ENCODE results near the gene LRRC36.

The LRRC36 gene

GRCh38 chr16:67305216-67306071, 21.2 kb upstream of the LRRC36 start:
- Histone ChIP-seq H3K4me3 (ENCODE audit: low read depth, low read length) (no peak overlapping the region), H3K4me1 (ENCODE audit: control insufficient read depth, insufficient read depth, low read length) (no peaks in the 10 kb centered on the region), H3K27ac (ENCODE audit: extremely low read depth, low read depth, low read length) (no peak overlapping the region), H3K36me3 (ENCODE audit: control insufficient read depth in 2 of 2, insufficient read depth in 1 of 2, low read length in 2 of 2) (no peaks in the 10 kb centered on the region), H3K9me3 (ENCODE audit: control insufficient read depth, insufficient read depth, low read depth, low read length) (no peaks in the 10 kb centered on the region)
- no peak for TF ChIP-seq SP3 (tag by site-specific recombination; IDR thresholded peaks at IDR 0.05)
- TF ChIP-seq ZNF10 (tag by site-specific recombination; IDR thresholded peaks at IDR 0.05) = no peak
- no peak for TF ChIP-seq ZNF426 (tag by site-specific recombination; IDR thresholded peaks at IDR 0.05)
- TF ChIP-seq, protein P1, sequence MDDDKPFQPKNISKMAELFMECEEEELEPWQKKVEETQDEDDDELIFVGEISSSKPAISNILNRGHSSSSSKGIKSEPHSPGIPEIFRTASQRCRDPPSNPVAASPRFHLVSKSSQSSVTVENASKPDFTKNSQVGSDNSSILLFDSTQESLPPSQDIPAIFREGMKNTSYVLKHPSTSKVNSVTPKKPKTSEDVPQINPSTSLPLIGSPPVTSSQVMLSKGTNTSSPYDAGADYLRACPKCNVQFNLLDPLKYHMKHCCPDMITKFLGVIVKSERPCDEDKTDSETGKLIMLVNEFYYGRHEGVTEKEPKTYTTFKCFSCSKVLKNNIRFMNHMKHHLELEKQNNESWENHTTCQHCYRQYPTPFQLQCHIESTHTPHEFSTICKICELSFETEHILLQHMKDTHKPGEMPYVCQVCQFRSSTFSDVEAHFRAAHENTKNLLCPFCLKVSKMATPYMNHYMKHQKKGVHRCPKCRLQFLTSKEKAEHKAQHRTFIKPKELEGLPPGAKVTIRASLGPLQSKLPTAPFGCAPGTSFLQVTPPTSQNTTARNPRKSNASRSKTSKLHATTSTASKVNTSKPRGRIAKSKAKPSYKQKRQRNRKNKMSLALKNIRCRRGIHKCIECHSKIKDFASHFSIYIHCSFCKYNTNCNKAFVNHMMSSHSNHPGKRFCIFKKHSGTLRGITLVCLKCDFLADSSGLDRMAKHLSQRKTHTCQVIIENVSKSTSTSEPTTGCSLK (tag by site-specific recombination; IDR thresholded peaks at IDR 0.05) = no peak
- TF ChIP-seq ZNF645 (tag by site-specific recombination; IDR thresholded peaks at IDR 0.05) = no peak
- TF ChIP-seq ZNF398 (tag by site-specific recombination; IDR thresholded peaks at IDR 0.05) = no peak
- TF ChIP-seq MYNN (tag by site-specific recombination; IDR thresholded peaks at IDR 0.05; ENCODE audit: borderline replicate concordance) = no peak
- TF ChIP-seq GLI4 (tag by site-specific recombination; IDR thresholded peaks at IDR 0.05) = no peak
- TF ChIP-seq ZNF791 (tag by site-specific recombination; IDR thresholded peaks at IDR 0.05) = no peak
- ChIA-PET POLR2A (no interaction called here), CTCF (interaction anchor here (0.5 kb wide), 1 partner anchor 1479 kb away, joined by 6 read pairs; no protein-coding TSS in a partner anchor)

- H3K9me3 ChIP-seq (ENCODE audit: control insufficient read depth, insufficient read depth, low read depth, low read length) = no peaks in the 10 kb centered on the region
- no peak overlapping the region for H3K27ac ChIP-seq (ENCODE audit: extremely low read depth, low read depth, low read length)
- ChIA-PET POLR2A (no interaction called here), CTCF (interaction anchor here (1.1 kb wide), 1 partner anchor 155 kb away, joined by 3 read pairs; no protein-coding TSS in a partner anchor)
- TF ChIP-seq MEIS1 (CRISPR knock-in tag; IDR thresholded peaks at IDR 0.05; ENCODE audit: borderline replicate concordance) = no peak
- no peak for TF ChIP-seq ZBTB1 (tag by site-specific recombination; IDR thresholded peaks at IDR 0.05)
- TF ChIP-seq ZNF549 (tag by site-specific recombination; IDR thresholded peaks at IDR 0.05) = no peak
- no peak for TF ChIP-seq ZNF585B (tag by site-specific recombination; IDR thresholded peaks at IDR 0.05)
- TF ChIP-seq, protein P2, sequence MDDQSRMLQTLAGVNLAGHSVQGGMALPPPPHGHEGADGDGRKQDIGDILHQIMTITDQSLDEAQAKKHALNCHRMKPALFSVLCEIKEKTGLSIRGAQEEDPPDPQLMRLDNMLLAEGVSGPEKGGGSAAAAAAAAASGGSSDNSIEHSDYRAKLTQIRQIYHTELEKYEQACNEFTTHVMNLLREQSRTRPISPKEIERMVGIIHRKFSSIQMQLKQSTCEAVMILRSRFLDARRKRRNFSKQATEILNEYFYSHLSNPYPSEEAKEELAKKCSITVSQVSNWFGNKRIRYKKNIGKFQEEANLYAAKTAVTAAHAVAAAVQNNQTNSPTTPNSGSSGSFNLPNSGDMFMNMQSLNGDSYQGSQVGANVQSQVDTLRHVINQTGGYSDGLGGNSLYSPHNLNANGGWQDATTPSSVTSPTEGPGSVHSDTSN (CRISPR knock-in tag; IDR thresholded peaks at IDR 0.05) = no peak
- TF ChIP-seq ZNF341 (tag by site-specific recombination; IDR thresholded peaks at IDR 0.05; ENCODE audit: low read depth) = no peak
- TF ChIP-seq ZNF645 (tag by site-specific recombination; IDR thresholded peaks at IDR 0.05) = no peak
- no peak for TF ChIP-seq ZNF335 (tag by site-specific recombination; conservative IDR thresholded peaks at IDR 0.05)
- TF ChIP-seq, protein P3, sequence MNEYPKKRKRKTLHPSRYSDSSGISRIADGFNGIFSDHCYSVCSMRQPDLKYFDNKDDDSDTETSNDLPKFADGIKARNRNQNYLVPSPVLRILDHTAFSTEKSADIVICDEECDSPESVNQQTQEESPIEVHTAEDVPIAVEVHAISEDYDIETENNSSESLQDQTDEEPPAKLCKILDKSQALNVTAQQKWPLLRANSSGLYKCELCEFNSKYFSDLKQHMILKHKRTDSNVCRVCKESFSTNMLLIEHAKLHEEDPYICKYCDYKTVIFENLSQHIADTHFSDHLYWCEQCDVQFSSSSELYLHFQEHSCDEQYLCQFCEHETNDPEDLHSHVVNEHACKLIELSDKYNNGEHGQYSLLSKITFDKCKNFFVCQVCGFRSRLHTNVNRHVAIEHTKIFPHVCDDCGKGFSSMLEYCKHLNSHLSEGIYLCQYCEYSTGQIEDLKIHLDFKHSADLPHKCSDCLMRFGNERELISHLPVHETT (tag by site-specific recombination; IDR thresholded peaks at IDR 0.05) = no peak
- no peak for TF ChIP-seq REPIN1 (tag by site-specific recombination; IDR thresholded peaks at IDR 0.05; ENCODE audit: low read depth)
- no peak for TF ChIP-seq ZBTB10 (tag by site-specific recombination; IDR thresholded peaks at IDR 0.05)
- TF ChIP-seq ZNF302 (tag by site-specific recombination; IDR thresholded peaks at IDR 0.05; ENCODE audit: low read depth) = no peak
- TF ChIP-seq ZNF76 (tag by site-specific recombination; IDR thresholded peaks at IDR 0.05; ENCODE audit: borderline replicate concordance, low read depth) = no peak
- no peaks in the 10 kb centered on the region for H3K36me3 ChIP-seq (ENCODE audit: control insufficient read depth in 2 of 2, insufficient read depth in 1 of 2, low read length in 2 of 2)
- H3K4me1 ChIP-seq (ENCODE audit: control insufficient read depth, insufficient read depth, low read length) = peaks cover 8% of the 10 kb centered on the region; the same call in 1 of the 2 replicates
- no peak overlapping the region for H3K4me3 ChIP-seq (ENCODE audit: low read depth, low read length)
These were observed 16.1 kb upstream of the LRRC36 start for GRCh38 chr16:67310561-67310960.
